ENCODE results near the gene L2HGDH.

DNA sequence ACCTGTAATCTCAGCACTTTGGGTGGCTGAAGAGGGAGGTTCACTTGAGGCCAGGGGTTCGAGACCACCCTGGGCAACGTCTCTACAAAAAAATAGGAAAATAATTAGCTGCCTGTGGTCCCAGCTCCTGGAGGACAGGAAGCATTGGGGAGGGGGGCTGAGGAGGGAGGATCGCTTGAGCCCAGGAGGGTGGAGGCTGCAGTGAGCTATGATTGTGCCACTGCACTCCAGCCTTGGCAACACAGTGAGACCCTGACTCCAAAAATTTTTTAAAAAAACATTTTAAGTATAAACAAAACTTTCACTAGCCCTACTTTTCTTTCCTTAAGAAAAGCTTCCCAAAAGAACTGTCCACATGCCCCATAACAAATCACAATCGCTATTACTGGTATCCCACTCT, 1.6 kb downstream of the L2HGDH start:
- TF ChIP-seq, protein P1, sequence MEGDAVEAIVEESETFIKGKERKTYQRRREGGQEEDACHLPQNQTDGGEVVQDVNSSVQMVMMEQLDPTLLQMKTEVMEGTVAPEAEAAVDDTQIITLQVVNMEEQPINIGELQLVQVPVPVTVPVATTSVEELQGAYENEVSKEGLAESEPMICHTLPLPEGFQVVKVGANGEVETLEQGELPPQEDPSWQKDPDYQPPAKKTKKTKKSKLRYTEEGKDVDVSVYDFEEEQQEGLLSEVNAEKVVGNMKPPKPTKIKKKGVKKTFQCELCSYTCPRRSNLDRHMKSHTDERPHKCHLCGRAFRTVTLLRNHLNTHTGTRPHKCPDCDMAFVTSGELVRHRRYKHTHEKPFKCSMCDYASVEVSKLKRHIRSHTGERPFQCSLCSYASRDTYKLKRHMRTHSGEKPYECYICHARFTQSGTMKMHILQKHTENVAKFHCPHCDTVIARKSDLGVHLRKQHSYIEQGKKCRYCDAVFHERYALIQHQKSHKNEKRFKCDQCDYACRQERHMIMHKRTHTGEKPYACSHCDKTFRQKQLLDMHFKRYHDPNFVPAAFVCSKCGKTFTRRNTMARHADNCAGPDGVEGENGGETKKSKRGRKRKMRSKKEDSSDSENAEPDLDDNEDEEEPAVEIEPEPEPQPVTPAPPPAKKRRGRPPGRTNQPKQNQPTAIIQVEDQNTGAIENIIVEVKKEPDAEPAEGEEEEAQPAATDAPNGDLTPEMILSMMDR (IDR thresholded peaks at IDR 0.05; ENCODE audit: low read depth, low read length, poor library complexity, severe bottlenecking): no peak
- no peak for TF ChIP-seq EZH2phosphoT487 (IDR thresholded peaks at IDR 0.05; ENCODE audit: borderline replicate concordance, low read length)

Measured in DOHH2 (cell line).